KMS-11 (cell line): ENCODE measurements around the gene RYR2.

Experiments used
- H2AFZ ChIP-seq: fragments of 200-600 bp; sonication (generic); 2 replicates; pipeline ENCODE4 v1.6.1; 2016; ENCODE audit warnings: antibody characterized with exemption, mixed run types, low read depth
- H3K27ac ChIP-seq: fragments of 200-600 bp; sonication (generic); 2 replicates; pipeline ENCODE4 v1.6.1; 2016; ENCODE audit warnings: mild to moderate bottlenecking, mixed run types
- H3K27me3 ChIP-seq: fragments of 200-600 bp; sonication (generic); 2 replicates; pipeline ENCODE4 v1.6.1; 2017; ENCODE audit warnings: mild to moderate bottlenecking, low read depth, mixed run types, moderate library complexity; ENCODE audit not compliant: insufficient read depth
- H3K36me3 ChIP-seq: fragments of 200-600 bp; sonication (generic); 2 replicates; pipeline ENCODE4 v1.6.1; 2017; ENCODE audit warnings: mild to moderate bottlenecking, mixed run types; ENCODE audit not compliant: insufficient read depth
- H3K4me1 ChIP-seq: fragments of 200-600 bp; sonication (generic); 2 replicates; pipeline ENCODE4 v1.6.1; 2016; ENCODE audit warnings: mild to moderate bottlenecking, low read depth, mixed run types; ENCODE audit not compliant: poor library complexity, severe bottlenecking
- H3K4me2 ChIP-seq: fragments of 200-600 bp; sonication (generic); 2 replicates; pipeline ENCODE4 v1.7.0; 2016; ENCODE audit warnings: mild to moderate bottlenecking, mixed run types
- H3K4me3 ChIP-seq: fragments of 200-600 bp; sonication (generic); IDR thresholded peaks from 2 replicates; pipeline ENCODE4 v1.6.1; 2017; ENCODE audit warnings: low read depth, low read length, mixed read lengths; ENCODE audit not compliant: insufficient read depth
- H3K79me2 ChIP-seq: fragments of 200-600 bp; sonication (generic); 2 replicates; pipeline ENCODE4 v1.6.1; 2016; ENCODE audit warnings: low read depth, mixed run types; ENCODE audit not compliant: insufficient read depth
- H3K9ac ChIP-seq: fragments of 200-600 bp; sonication (generic); 2 replicates; pipeline ENCODE4 v1.6.1; 2016; ENCODE audit warnings: mild to moderate bottlenecking, mixed run types
- H4K20me1 ChIP-seq: fragments of 200-600 bp; sonication (generic); 2 replicates; pipeline ENCODE4 v1.6.1; 2016; ENCODE audit warnings: mild to moderate bottlenecking, mixed run types; ENCODE audit not compliant: insufficient read depth
- TF ChIP-seq, protein P1 (sequence below): fragments of 200-600 bp; sonication (generic); conservative IDR thresholded peaks from 2 replicates; pipeline ENCODE4 v1.6.1; 2017; ENCODE audit warnings: low read depth, mild to moderate bottlenecking, antibody characterized with exemption, low read length, moderate library complexity, mixed read lengths

Gene RYR2

DNA sequence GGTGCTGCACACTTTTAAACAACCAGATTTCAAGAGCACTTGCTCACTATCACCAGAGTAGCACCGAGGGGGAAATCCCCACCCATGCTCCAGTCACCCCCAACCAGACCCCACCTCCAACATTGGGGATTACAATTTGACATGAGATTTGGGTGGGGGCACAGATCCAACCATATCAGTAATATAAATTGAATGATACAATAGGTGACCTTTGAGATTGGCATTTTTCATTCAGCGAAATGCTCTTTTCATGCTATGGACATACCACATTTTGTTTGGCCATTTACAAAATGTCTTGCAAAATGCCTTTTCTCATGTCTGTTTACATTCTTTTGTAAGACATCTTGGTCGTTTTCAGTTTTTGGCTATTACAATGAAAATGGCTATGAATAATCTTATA is 23.9 kb downstream of the RYR2 start:
- TF ChIP-seq, protein P1, sequence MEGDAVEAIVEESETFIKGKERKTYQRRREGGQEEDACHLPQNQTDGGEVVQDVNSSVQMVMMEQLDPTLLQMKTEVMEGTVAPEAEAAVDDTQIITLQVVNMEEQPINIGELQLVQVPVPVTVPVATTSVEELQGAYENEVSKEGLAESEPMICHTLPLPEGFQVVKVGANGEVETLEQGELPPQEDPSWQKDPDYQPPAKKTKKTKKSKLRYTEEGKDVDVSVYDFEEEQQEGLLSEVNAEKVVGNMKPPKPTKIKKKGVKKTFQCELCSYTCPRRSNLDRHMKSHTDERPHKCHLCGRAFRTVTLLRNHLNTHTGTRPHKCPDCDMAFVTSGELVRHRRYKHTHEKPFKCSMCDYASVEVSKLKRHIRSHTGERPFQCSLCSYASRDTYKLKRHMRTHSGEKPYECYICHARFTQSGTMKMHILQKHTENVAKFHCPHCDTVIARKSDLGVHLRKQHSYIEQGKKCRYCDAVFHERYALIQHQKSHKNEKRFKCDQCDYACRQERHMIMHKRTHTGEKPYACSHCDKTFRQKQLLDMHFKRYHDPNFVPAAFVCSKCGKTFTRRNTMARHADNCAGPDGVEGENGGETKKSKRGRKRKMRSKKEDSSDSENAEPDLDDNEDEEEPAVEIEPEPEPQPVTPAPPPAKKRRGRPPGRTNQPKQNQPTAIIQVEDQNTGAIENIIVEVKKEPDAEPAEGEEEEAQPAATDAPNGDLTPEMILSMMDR, result no peak
- H3K4me3 ChIP-seq, result no peak overlapping the region
- H3K9ac ChIP-seq, result no peak overlapping the region
- no peaks in the 10 kb centered on the region for H3K4me1 ChIP-seq
- H3K4me2 ChIP-seq, result no peak overlapping the region
- H4K20me1 ChIP-seq, result no peaks in the 10 kb centered on the region
- no peaks in the 10 kb centered on the region for H3K79me2 ChIP-seq
- no peak overlapping the region for H3K27ac ChIP-seq
- H2AFZ ChIP-seq, result no peak overlapping the region
- no peaks in the 10 kb centered on the region for H3K27me3 ChIP-seq
- H3K36me3 ChIP-seq, result no peaks in the 10 kb centered on the region

- TF ChIP-seq, protein P1, result no peak
Observed at GRCh38 chr1:237070519-237070918, 28.5 kb downstream of the RYR2 start.

GRCh38 chr1:237071641-237072420 is 29.8 kb downstream of the RYR2 start:
- Histone ChIP-seq H3K9ac (no peak overlapping the region), H3K79me2 (no peaks in the 10 kb centered on the region), H3K36me3 (no peaks in the 10 kb centered on the region), H3K4me2 (no peak overlapping the region), H4K20me1 (no peaks in the 10 kb centered on the region), H3K4me1 (no peaks in the 10 kb centered on the region), H3K27me3 (no peaks in the 10 kb centered on the region), H2AFZ (no peak overlapping the region), H3K27ac (no peak overlapping the region), H3K4me3 (no peak overlapping the region)
- TF ChIP-seq, protein P1, result no peak

More at GRCh38 chr1:237070519-237070918, 28.5 kb downstream of the RYR2 start:
- Histone ChIP-seq H3K4me2 (no peak overlapping the region), H3K27me3 (no peaks in the 10 kb centered on the region), H3K79me2 (no peaks in the 10 kb centered on the region), H3K9ac (no peak overlapping the region), H3K4me3 (no peak overlapping the region), H3K27ac (no peak overlapping the region), H3K36me3 (no peaks in the 10 kb centered on the region), H2AFZ (no peak overlapping the region), H4K20me1 (no peaks in the 10 kb centered on the region), H3K4me1 (no peaks in the 10 kb centered on the region)

- Histone ChIP-seq H2AFZ (no peak overlapping the region), H3K27me3 (no peaks in the 10 kb centered on the region), H3K36me3 (no peaks in the 10 kb centered on the region), H3K9ac (no peak overlapping the region), H3K27ac (no peak overlapping the region), H4K20me1 (no peaks in the 10 kb centered on the region), H3K4me2 (no peak overlapping the region), H3K4me1 (no peaks in the 10 kb centered on the region), H3K79me2 (no peaks in the 10 kb centered on the region), H3K4me3 (no peak overlapping the region)
- TF ChIP-seq, protein P1, result no peak
Observed at GRCh38 chr1:237074371-237075117, 32.6 kb downstream of the RYR2 start.
